GM23338 (cell line): Measurements from ENCODE around the gene MAPT. TPM values are rescaled to one million over a fixed set of nuclear protein-coding genes. Genes with fewer than 3 reads are reported as not detected.

Experiments used
- ATAC-seq: fragments of 200-7000 bp; cut with Tn5 transposase; 3 replicates; pipeline ENCODE4 v1.9.1; 2020
- DNase-seq: peaks from one replicate; pipeline ENCODE4 v3.0.0-alpha.2; 2015; ENCODE audit warnings: low spot score
- H2AFZ ChIP-seq: fragments of 200-600 bp; sonication (generic); 2 replicates; pipeline ENCODE4 v1.8.0; 2016; ENCODE audit warnings: antibody characterized with exemption, mild to moderate bottlenecking, moderate library complexity
- H3F3A ChIP-seq: fragments of 200-600 bp; sonication (generic); replicated peaks from 2 replicates; pipeline ENCODE4 v1.8.0; 2017; ENCODE audit warnings: antibody characterized with exemption, mixed run types, low read depth
- H3K27ac ChIP-seq: fragments of 200-600 bp; sonication (generic); 2 replicates; pipeline ENCODE4 v1.6.1; 2016; ENCODE audit warnings: low read depth
- H3K27me3 ChIP-seq: fragments of 200-600 bp; sonication (generic); 2 replicates; pipeline ENCODE4 v1.8.0; 2016; ENCODE audit warnings: mild to moderate bottlenecking, mixed run types, moderate library complexity; ENCODE audit not compliant: insufficient read depth
- H3K36me3 ChIP-seq: fragments of 200-600 bp; sonication (generic); 2 replicates; pipeline ENCODE4 v1.8.0; 2016; ENCODE audit warnings: mild to moderate bottlenecking; ENCODE audit not compliant: insufficient read depth
- H3K4me1 ChIP-seq: fragments of 200-600 bp; sonication (generic); 2 replicates; pipeline ENCODE4 v1.8.0; 2016; ENCODE audit warnings: mild to moderate bottlenecking, moderate library complexity; ENCODE audit not compliant: insufficient read depth
- H3K4me2 ChIP-seq: fragments of 200-600 bp; sonication (generic); 2 replicates; pipeline ENCODE4 v1.7.1; 2017; ENCODE audit warnings: mixed run types
- H3K4me3 ChIP-seq: fragments of 200-600 bp; sonication (generic); 2 replicates; pipeline ENCODE4 v1.6.1; 2016; ENCODE audit warnings: mixed run types
- H3K79me2 ChIP-seq: fragments of 200-600 bp; sonication (generic); replicated peaks from 2 replicates; pipeline ENCODE4 v1.8.0; 2017; ENCODE audit warnings: mild to moderate bottlenecking; ENCODE audit not compliant: insufficient read depth
- H3K9me2 ChIP-seq: fragments of 200-600 bp; sonication (generic); 2 replicates; pipeline ENCODE4 v1.8.0; 2017; ENCODE audit not compliant: insufficient read depth
- H4K20me1 ChIP-seq: fragments of 200-600 bp; sonication (generic); replicated peaks from 2 replicates; pipeline ENCODE4 v1.8.0; 2017; ENCODE audit warnings: mild to moderate bottlenecking; ENCODE audit not compliant: insufficient read depth
- H3K27ac Mint-ChIP-seq: 2 replicates; pipeline ENCODE4 v1.8.0; 2020; ENCODE audit warnings: inconsistent platforms, mild to moderate bottlenecking, moderate library complexity, mixed read lengths
- H3K27me3 Mint-ChIP-seq: 3 replicates; pipeline ENCODE4 v1.8.0; 2022; ENCODE audit warnings: low read depth, mild to moderate bottlenecking, moderate library complexity, mixed read lengths, inconsistent platforms; ENCODE audit not compliant: insufficient read depth, poor library complexity
- H3K36me3 Mint-ChIP-seq: 3 replicates; pipeline ENCODE4 v1.8.0; 2021; ENCODE audit warnings: low read depth, mild to moderate bottlenecking, inconsistent platforms, moderate library complexity, mixed read lengths
- H3K4me1 Mint-ChIP-seq: 3 replicates; pipeline ENCODE4 v1.8.0; 2020; ENCODE audit warnings: mild to moderate bottlenecking, inconsistent platforms, mixed read lengths
- H3K4me3 Mint-ChIP-seq: 3 replicates; pipeline ENCODE4 v1.8.0; 2021; ENCODE audit warnings: moderate library complexity, mild to moderate bottlenecking, inconsistent platforms, mixed read lengths
- H3K9me3 Mint-ChIP-seq: 3 replicates; pipeline ENCODE4 v1.8.0; 2020; ENCODE audit warnings: moderate library complexity, mild to moderate bottlenecking, inconsistent platforms, mixed read lengths
- CTCF ChIP-seq, 2 experiments: fragments of 200-600 bp in 1 of 2; sonication (generic) in 1 of 2; conservative IDR thresholded peaks; 2 replicates each; pipeline versions ENCODE4 v1.5.1 to v1.6.1; 2016 to 2017; ENCODE audit warnings: antibody characterized with exemption in 2 of 2, low read depth in 2 of 2, mild to moderate bottlenecking in 2 of 2, moderate library complexity in 1 of 2
- EZH2 ChIP-seq: fragments of 200-600 bp; sonication (generic); IDR thresholded peaks from one replicate; pipeline ENCODE4 v1.8.0; 2017; ENCODE audit warnings: antibody characterized with exemption, mild to moderate bottlenecking, low read depth; ENCODE audit not compliant: unreplicated experiment
- EZH2phosphoT487 ChIP-seq: fragments of 200-600 bp; sonication (generic); IDR thresholded peaks from one replicate; pipeline ENCODE4 v1.8.1; 2018; ENCODE audit warnings: antibody characterized with exemption; ENCODE audit not compliant: unreplicated experiment
- NANOG ChIP-seq: IDR thresholded peaks from 2 replicates; pipeline ENCODE4 v1.6.1; 2016; ENCODE audit warnings: antibody characterized with exemption, borderline replicate concordance
- STAT1 ChIP-seq: IDR thresholded peaks from one replicate; pipeline ENCODE4 v1.6.1; 2016; ENCODE audit warnings: antibody characterized with exemption; ENCODE audit not compliant: unreplicated experiment
- ZNF331 ChIP-seq: fragments of 250-450 bp; sonication (Bioruptor Pico); IDR thresholded peaks from 2 replicates; pipeline ENCODE4 v1.5.0; 2020; ENCODE audit warnings: low read depth, mild to moderate bottlenecking, moderate library complexity
- ZNF462 ChIP-seq: fragments of 250-450 bp; sonication (Bioruptor Pico); IDR thresholded peaks from 2 replicates; pipeline ENCODE4 v1.5.0; 2020; ENCODE audit warnings: mild to moderate bottlenecking, moderate library complexity
- polyA plus RNA-seq: library from polyadenylated mRNA; unstranded; fragments of >200 nt; fragmentation: Nextera tagmentation; extraction: Ambion mirVana; gene quantifications from 2 replicates; pipeline ENCODE4 v1.2.1, GENCODE V29; 2016
- total RNA-seq: library from RNA; depleted of rRNA; stranded (reverse); fragments of >200 nt; shearing (Covaris generic); gene quantifications from 2 replicates; pipeline ENCODE4 v1.2.3, GENCODE V29; 2014

Gene MAPT
- total and polyA plus RNA-seq, 2 experiments from 2014 or later: 1.1 to 2.1 TPM

- no peaks in the 10 kb centered on the region for H4K20me1 ChIP-seq
- ATAC-seq (no peak), DNase-seq (no peak)
- H3K4me3 ChIP-seq: no peak overlapping the region
- no peaks in the 10 kb centered on the region for H3K36me3 ChIP-seq
- H3K9me2 ChIP-seq: no peaks in the 10 kb centered on the region
- no peaks in the 10 kb centered on the region for H3K79me2 ChIP-seq
- H3F3A ChIP-seq: no peaks in the 10 kb centered on the region
- Mint-ChIP-seq H3K27ac (no peak overlapping the region), H3K27me3 (peaks cover 2% of the 10 kb centered on the region), H3K9me3 (no peaks in the 10 kb centered on the region), H3K4me3 (no peak overlapping the region), H3K36me3 (no peaks in the 10 kb centered on the region), H3K4me1 (peaks cover 10% of the 10 kb centered on the region)
- no peak overlapping the region for H3K4me2 ChIP-seq
- no peak overlapping the region for H2AFZ ChIP-seq
- TF ChIP-seq ZNF331 (CRISPR knock-in tag): no peak
- TF ChIP-seq STAT1: no peak
- TF ChIP-seq ZNF462 (CRISPR knock-in tag): no peak
- TF ChIP-seq NANOG: no peak
- no peak for TF ChIP-seq CTCF (conservative IDR thresholded peaks at IDR 0.05; ENCODE audit: low read depth in 2 of 2)
- TF ChIP-seq EZH2phosphoT487: no peak
- no peak for TF ChIP-seq EZH2
- H3K4me1 ChIP-seq: peaks cover 7% of the 10 kb centered on the region
- H3K27ac ChIP-seq: no peak overlapping the region
- H3K27me3 ChIP-seq: peaks cover 5% of the 10 kb centered on the region
These were observed 60.6 kb downstream of the MAPT start for GRCh38 chr17:45954914-45955313.
